ENCODE results near the gene ZNF836. TPM values are rescaled to one million over a fixed set of nuclear protein-coding genes. Genes with fewer than 3 reads are reported as not detected.

ZNF836 gene
- total RNA-seq, result 4.9 and 6.8 TPM in 2 replicates

GRCh38 chr19:52171321-52172169, at the start of gene ZNF836:
Gene ZNF836 (minus strand): TSS chr19:52171621. CDS start chr19:52168072, 3,549 bp downstream.

GRCh38 chr19:52189735-52190486, 18.5 kb upstream of the ZNF836 start, which contains the start of gene PPP2R1A:
Gene PPP2R1A (plus strand): TSS chr19:52190052. CDS start chr19:52190097, 45 bp downstream.

GRCh38 chr19:52139252-52140031, 32.0 kb downstream of the ZNF836 start, which contains the start of gene ZNF616:
Gene ZNF616 (minus strand): TSS chr19:52139938. CDS start chr19:52130512, 9,426 bp downstream.

Small RNAs within 50 kb of the gene (small RNA-seq; reads per million reads assigned to genes)
- 1.2 reads per million, percentile 66 among the genes with 10 or more reads in this experiment for gene RPL37P23

Other genes with a start within 250 kb of the ZNF836 start
- gene ZNF613, start 244.1 kb downstream of the ZNF836 start, total RNA-seq, result 8.5 and 9.1 TPM in 2 replicates
- 6.6 and 9.1 TPM in 2 replicates for gene ZNF350, start 184.8 kb downstream of the ZNF836 start, total RNA-seq
- 5.3 and 10.8 TPM in 2 replicates for gene ZNF615, start 163.4 kb downstream of the ZNF836 start, total RNA-seq
- 10.1 and 12.3 TPM in 2 replicates for gene ZNF614, start 143.2 kb downstream of the ZNF836 start, total RNA-seq
- gene ZNF432, start 122.8 kb downstream of the ZNF836 start, total RNA-seq, result 4.9 and 5.7 TPM in 2 replicates
- 17.8 and 20.9 TPM in 2 replicates for gene ZNF841, start 75.9 kb downstream of the ZNF836 start, total RNA-seq
- 8.5 and 11.1 TPM in 2 replicates for gene ZNF616, start 31.7 kb downstream of the ZNF836 start, total RNA-seq
- 237 and 244 TPM in 2 replicates for gene PPP2R1A, start 18.4 kb upstream of the ZNF836 start, total RNA-seq
- gene ZNF766, start 98.0 kb upstream of the ZNF836 start, total RNA-seq, result 9.8 and 10.5 TPM in 2 replicates
- 7.2 and 7.8 TPM in 2 replicates for gene ZNF480, start 125.5 kb upstream of the ZNF836 start, total RNA-seq
- gene ZNF610, start 164.6 kb upstream of the ZNF836 start, total RNA-seq, result 2.9 and 3.3 TPM in 2 replicates
- 14.0 and 17.3 TPM in 2 replicates for gene ZNF880, start 198.3 kb upstream of the ZNF836 start, total RNA-seq
- 18.6 and 41.7 TPM in 2 replicates for gene ZNF528, start 226.2 kb upstream of the ZNF836 start, total RNA-seq

All from vein endothelial cell (primary cell).